ENCODE results near the gene SLC25A22. TPM values are rescaled to one million over a fixed set of nuclear protein-coding genes. Genes with fewer than 3 reads are reported as not detected.

SLC25A22 gene
- polyA plus RNA-seq, 1 of the 3 experiments (the other 2 are of a cell fraction) = 50.9 TPM

- H2AFZ ChIP-seq (ENCODE audit: low read depth) = no peak overlapping the region
- H3K9me3 ChIP-seq = no peaks in the 10 kb centered on the region
- CTCF ChIA-PET = interaction anchor here (1.1 to 6.3 kb wide), 5 partner anchors 13 to 101 kb away, joined by 3 to 31 read pairs (median 24); partner anchors contain the start of genes GATD1 and TALDO1
- TF ChIP-seq TEAD4 (IDR thresholded peaks at IDR 0.05; ENCODE audit: borderline replicate concordance, insufficient read depth) = no peak
- TF ChIP-seq EP300 (IDR thresholded peaks at IDR 0.05; ENCODE audit: borderline replicate concordance in 1 of 2, low read depth in 1 of 2, low read length in 1 of 2) = no peak
- no peak for TF ChIP-seq TAF1 (IDR thresholded peaks at IDR 0.05; ENCODE audit: borderline replicate concordance, low read depth, low read length)
- TF ChIP-seq FOSL2 (IDR thresholded peaks at IDR 0.05; ENCODE audit: borderline replicate concordance, low read depth) = no peak
- POLR2A ChIA-PET = interaction anchor here (1.1 kb wide), 1 partner anchor 26 kb away, joined by 3 read pairs; the partner anchor contains the start of gene CEND1
- H3K4me1 ChIP-seq (ENCODE audit: control insufficient read depth in 1 of 2, insufficient read depth in 2 of 2, low read depth in 1 of 2, low read length in 1 of 2) = peaks cover 5 to 9% of the 10 kb centered on the region in 2 experiments; a peak in 2 of 4 replicates
- H3K4me2 ChIP-seq = no peak overlapping the region
- peak overlapping the region; percentile 39 to 47; a peak in 2 of 4 replicates for H3K27ac ChIP-seq (ENCODE audit: low read depth in 2 of 2, low read length in 1 of 2)
- H3K27me3 ChIP-seq (ENCODE audit: insufficient read depth) = no peaks in the 10 kb centered on the region
- peaks cover 9% of the 10 kb centered on the region for H4K20me1 ChIP-seq (ENCODE audit: insufficient read depth)
- WGBS (ENCODE audit: low lambda C conversion rate) = 88% methylated on average over 24 of the region's 24 CpGs
- H3K79me2 ChIP-seq (ENCODE audit: insufficient read depth) = no peaks in the 10 kb centered on the region
- peaks cover 24 to 42% of the 10 kb centered on the region in 2 experiments for H3K36me3 ChIP-seq (replicated peaks in 1 of 2; ENCODE audit: control insufficient read depth in 1 of 2, insufficient read depth in 2 of 2, low read length in 1 of 2)
- peaks cover 28% of the 10 kb centered on the region for H3F3A ChIP-seq (replicated peaks; ENCODE audit: insufficient read depth)
- H3K4me3 ChIP-seq (ENCODE audit: low read depth in 2 of 2, low read length in 1 of 2) = no peak overlapping the region
- no peak overlapping the region for H3K9ac ChIP-seq
- DNase-seq = peak; percentile 24
- no peaks in the 10 kb centered on the region for H3K9me2 ChIP-seq
These were observed 35.0 kb downstream of the SLC25A22 start for GRCh38 chr11:763073-763463.

- peak; percentile 82 for DNase-seq
- peak in 1 of 2 experiments; percentile 24; a peak in 1 of 4 replicates for TF ChIP-seq EP300 (IDR thresholded peaks at IDR 0.05; ENCODE audit: borderline replicate concordance in 1 of 2, low read depth in 1 of 2, low read length in 1 of 2)
- TF ChIP-seq RCOR1 (IDR thresholded peaks at IDR 0.05; ENCODE audit: low read length) = 0 out of 2 replicates have a peak, but pooled peaks have one; percentile 46
- peak; percentile 34 for TF ChIP-seq CTCF (IDR thresholded peaks at IDR 0.05)
- no peak; the same call in 1 of the 2 replicates for TF ChIP-seq SMC3 (IDR thresholded peaks at IDR 0.05; ENCODE audit: low read depth, low read length)
- peak; percentile 28; the same call in 1 of the 2 replicates for TF ChIP-seq MAX (IDR thresholded peaks at IDR 0.05; ENCODE audit: low read depth)
- TF ChIP-seq MXI1 (IDR thresholded peaks at IDR 0.05; ENCODE audit: low read depth, low read length) = peak; percentile 89; the same call in 1 of the 2 replicates
- peak; percentile 54 for TF ChIP-seq CHD2 (IDR thresholded peaks at IDR 0.05; ENCODE audit: low read length, partially characterized antibody)
- TF ChIP-seq ZBTB33 (IDR thresholded peaks at IDR 0.05; ENCODE audit: borderline replicate concordance, low read depth) = no peak
- no peak for TF ChIP-seq TEAD4 (IDR thresholded peaks at IDR 0.05; ENCODE audit: borderline replicate concordance, insufficient read depth)
- peak; percentile 39; the same call in 1 of the 2 replicates for TF ChIP-seq RAD21 (IDR thresholded peaks at IDR 0.05; ENCODE audit: low read length)
- TF ChIP-seq FOSL2 (IDR thresholded peaks at IDR 0.05; ENCODE audit: borderline replicate concordance, low read depth) = peak; percentile 32; the same call in 1 of the 2 replicates
- H3K4me3 ChIP-seq (ENCODE audit: low read depth in 2 of 2, low read length in 1 of 2) = no peak overlapping the region
- no peak overlapping the region for H3K9ac ChIP-seq
- H4K20me1 ChIP-seq (ENCODE audit: insufficient read depth) = peaks cover 9% of the 10 kb centered on the region
- peaks cover 22 to 42% of the 10 kb centered on the region in 2 experiments for H3K36me3 ChIP-seq (replicated peaks in 1 of 2; ENCODE audit: control insufficient read depth in 1 of 2, insufficient read depth in 2 of 2, low read length in 1 of 2)
- peaks cover 28% of the 10 kb centered on the region for H3F3A ChIP-seq (replicated peaks; ENCODE audit: insufficient read depth)
- peak overlapping the region; percentile 39 to 47; a peak in 3 of 4 replicates for H3K27ac ChIP-seq (ENCODE audit: low read depth in 2 of 2, low read length in 1 of 2)
- H2AFZ ChIP-seq (ENCODE audit: low read depth) = no peak overlapping the region
- H3K9me2 ChIP-seq = no peaks in the 10 kb centered on the region
- no peaks in the 10 kb centered on the region for H3K79me2 ChIP-seq (ENCODE audit: insufficient read depth)
- H3K4me2 ChIP-seq = no peak overlapping the region
- ChIA-PET POLR2A (interaction anchor here (1.1 to 1.4 kb wide), 2 partner anchors 14 to 27 kb away, joined by 3 to 4 read pairs; partner anchors contain the start of gene CEND1), CTCF (interaction anchor here (0.7 to 6.3 kb wide), 5 partner anchors 14 to 124 kb away, joined by 3 to 31 read pairs (median 24); partner anchors contain the start of genes GATD1 and TALDO1)
- H3K9me3 ChIP-seq = no peaks in the 10 kb centered on the region
- WGBS (ENCODE audit: low lambda C conversion rate) = 83% methylated on average over 1 of the region's 10 CpGs
- peaks cover 5 to 9% of the 10 kb centered on the region in 2 experiments; a peak in 2 of 4 replicates for H3K4me1 ChIP-seq (ENCODE audit: control insufficient read depth in 1 of 2, insufficient read depth in 2 of 2, low read depth in 1 of 2, low read length in 1 of 2)
- no peaks in the 10 kb centered on the region for H3K27me3 ChIP-seq (ENCODE audit: insufficient read depth)
These were observed 35.5 kb downstream of the SLC25A22 start for GRCh38 chr11:762421-763072.
